Panc1 (cell line): ENCODE data around the gene CC2D1A.

Experiments
- POLR2AphosphoS5 ChIP-seq: IDR thresholded peaks from 2 replicates; pipeline ENCODE4 v1.6.1; 2012; ENCODE audit warnings: mild to moderate bottlenecking, low read depth, low read length, moderate library complexity
- REST ChIP-seq, 2 experiments: IDR thresholded peaks; 2 replicates each; pipeline ENCODE4 v1.6.1; 2011 to 2012; ENCODE audit warnings: low read depth in 2 of 2, control low read depth in 1 of 2, low read length in 1 of 2, mild to moderate bottlenecking in 1 of 2, moderate library complexity in 1 of 2; ENCODE audit not compliant: insufficient read depth in 1 of 2
- TCF7L2 ChIP-seq: IDR thresholded peaks from 2 replicates; pipeline ENCODE4 v1.6.1; 2011; ENCODE audit warnings: mild to moderate bottlenecking, low read depth, low read length, inconsistent platforms
- TF ChIP-seq, protein P1 (sequence below): fragments of 450-650 bp; IDR thresholded peaks from 2 replicates; pipeline ENCODE4 v1.5.1; 2017; ENCODE audit warnings: mild to moderate bottlenecking

DNA sequence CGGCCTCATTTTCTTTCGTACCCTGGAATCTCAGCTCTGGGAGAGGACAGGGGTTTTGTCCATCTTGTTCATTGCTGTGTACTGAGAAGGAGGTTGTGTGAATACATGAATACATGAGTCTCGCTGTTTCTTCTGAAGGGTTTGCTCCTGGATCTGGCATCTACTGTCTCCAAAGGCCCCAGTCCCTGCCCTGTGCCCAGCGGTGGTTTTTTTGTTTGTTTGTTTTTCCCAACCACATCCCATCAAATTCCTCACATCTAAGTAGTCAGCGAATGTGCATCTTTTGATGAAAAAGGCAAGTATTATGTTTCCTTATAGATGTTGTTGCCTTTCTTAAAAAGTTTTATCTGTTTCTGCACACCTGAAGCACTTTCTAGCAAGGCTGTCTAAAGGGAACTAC is 58.8 kb downstream of the CC2D1A start:
- no peak for TF ChIP-seq TCF7L2
- TF ChIP-seq, protein P1, sequence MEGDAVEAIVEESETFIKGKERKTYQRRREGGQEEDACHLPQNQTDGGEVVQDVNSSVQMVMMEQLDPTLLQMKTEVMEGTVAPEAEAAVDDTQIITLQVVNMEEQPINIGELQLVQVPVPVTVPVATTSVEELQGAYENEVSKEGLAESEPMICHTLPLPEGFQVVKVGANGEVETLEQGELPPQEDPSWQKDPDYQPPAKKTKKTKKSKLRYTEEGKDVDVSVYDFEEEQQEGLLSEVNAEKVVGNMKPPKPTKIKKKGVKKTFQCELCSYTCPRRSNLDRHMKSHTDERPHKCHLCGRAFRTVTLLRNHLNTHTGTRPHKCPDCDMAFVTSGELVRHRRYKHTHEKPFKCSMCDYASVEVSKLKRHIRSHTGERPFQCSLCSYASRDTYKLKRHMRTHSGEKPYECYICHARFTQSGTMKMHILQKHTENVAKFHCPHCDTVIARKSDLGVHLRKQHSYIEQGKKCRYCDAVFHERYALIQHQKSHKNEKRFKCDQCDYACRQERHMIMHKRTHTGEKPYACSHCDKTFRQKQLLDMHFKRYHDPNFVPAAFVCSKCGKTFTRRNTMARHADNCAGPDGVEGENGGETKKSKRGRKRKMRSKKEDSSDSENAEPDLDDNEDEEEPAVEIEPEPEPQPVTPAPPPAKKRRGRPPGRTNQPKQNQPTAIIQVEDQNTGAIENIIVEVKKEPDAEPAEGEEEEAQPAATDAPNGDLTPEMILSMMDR: no peak
- TF ChIP-seq REST (IDR thresholded peaks at IDR 0.05; ENCODE audit: insufficient read depth in 1 of 2, low read depth in 2 of 2, low read length in 1 of 2): no peak
- TF ChIP-seq POLR2AphosphoS5: no peak
